ENCODE results near the gene SFTPD. TPM values are rescaled to one million over a fixed set of nuclear protein-coding genes. Genes with fewer than 3 reads are reported as not detected.

Gene SFTPD
- total and polyA plus RNA-seq, 10 of the 15 experiments (the other 5 are each of a cell fraction or from before 2014, with no cell fraction given) = 0.31 TPM; not detected in 9

DNA sequence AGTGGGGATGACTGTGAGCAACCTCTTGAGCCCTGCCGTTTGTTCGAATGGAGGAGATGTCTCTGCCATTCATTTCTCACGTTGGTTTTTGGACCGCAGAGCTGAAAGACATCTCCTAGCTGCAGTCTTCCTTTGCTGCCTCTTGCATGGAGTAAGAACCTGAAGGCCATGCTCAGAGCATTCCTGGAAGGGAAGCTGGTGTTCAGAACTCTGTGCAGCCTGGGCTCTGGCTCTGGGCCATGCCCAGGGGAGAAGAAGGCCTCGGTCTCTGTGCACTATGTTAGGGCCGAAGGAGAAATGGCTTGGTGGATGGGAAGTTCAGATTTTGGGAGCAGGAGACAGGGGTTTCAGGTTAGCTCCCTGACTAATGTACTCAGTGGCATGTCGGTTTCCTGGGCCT lies 22.9 kb downstream of the SFTPD start (continued):
- TF ChIP-seq, protein P1, sequence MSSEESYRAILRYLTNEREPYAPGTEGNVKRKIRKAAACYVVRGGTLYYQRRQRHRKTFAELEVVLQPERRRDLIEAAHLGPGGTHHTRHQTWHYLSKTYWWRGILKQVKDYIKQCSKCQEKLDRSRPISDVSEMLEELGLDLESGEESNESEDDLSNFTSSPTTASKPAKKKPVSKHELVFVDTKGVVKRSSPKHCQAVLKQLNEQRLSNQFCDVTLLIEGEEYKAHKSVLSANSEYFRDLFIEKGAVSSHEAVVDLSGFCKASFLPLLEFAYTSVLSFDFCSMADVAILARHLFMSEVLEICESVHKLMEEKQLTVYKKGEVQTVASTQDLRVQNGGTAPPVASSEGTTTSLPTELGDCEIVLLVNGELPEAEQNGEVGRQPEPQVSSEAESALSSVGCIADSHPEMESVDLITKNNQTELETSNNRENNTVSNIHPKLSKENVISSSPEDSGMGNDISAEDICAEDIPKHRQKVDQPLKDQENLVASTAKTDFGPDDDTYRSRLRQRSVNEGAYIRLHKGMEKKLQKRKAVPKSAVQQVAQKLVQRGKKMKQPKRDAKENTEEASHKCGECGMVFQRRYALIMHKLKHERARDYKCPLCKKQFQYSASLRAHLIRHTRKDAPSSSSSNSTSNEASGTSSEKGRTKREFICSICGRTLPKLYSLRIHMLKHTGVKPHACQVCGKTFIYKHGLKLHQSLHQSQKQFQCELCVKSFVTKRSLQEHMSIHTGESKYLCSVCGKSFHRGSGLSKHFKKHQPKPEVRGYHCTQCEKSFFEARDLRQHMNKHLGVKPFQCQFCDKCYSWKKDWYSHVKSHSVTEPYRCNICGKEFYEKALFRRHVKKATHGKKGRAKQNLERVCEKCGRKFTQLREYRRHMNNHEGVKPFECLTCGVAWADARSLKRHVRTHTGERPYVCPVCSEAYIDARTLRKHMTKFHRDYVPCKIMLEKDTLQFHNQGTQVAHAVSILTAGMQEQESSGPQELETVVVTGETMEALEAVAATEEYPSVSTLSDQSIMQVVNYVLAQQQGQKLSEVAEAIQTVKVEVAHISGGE (CRISPR knock-in tag; IDR thresholded peaks at IDR 0.05) = no peak
- no peak for TF ChIP-seq HDAC6 (IDR thresholded peaks at IDR 0.05; ENCODE audit: unreplicated experiment)
- no peak for TF ChIP-seq TCF3 (IDR thresholded peaks at IDR 0.05; ENCODE audit: borderline replicate concordance, insufficient read depth, low read depth, low read length)
- no peak for TF ChIP-seq ZNF207 (IDR thresholded peaks at IDR 0.05; ENCODE audit: borderline replicate concordance)
- TF ChIP-seq RFX5 (IDR thresholded peaks at IDR 0.05; ENCODE audit: low read depth, low read length) = no peak

DNA sequence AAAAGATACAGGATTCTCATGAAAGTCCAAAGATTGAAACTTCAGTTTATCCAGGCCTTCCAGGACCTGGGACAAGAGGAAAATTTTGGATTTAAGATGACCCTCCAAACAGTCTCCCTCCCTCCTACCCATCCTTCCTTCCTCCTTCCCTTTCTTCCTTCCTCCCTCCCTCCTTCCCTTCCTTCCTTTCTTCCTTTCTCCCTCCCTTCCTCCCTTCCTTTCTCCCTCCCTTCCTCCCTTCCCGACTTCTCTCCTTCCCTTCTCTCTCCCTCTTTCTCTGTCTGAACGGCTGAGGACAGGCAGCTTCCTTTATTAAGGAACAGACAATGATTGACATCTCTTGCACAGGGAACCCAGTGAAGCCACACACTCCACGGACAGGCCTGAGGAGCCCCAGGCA lies 23.3 kb downstream of the SFTPD start:
- H3K79me2 ChIP-seq (ENCODE audit: control insufficient read depth, insufficient read depth, low read length) = no peaks in the 10 kb centered on the region
- FAIRE-seq = no peak
- ChIA-PET RAD21 (ENCODE audit: unreplicated experiment) (no interaction called here), POLR2A (no interaction called here), CTCF (no interaction called here), SMC1A (ENCODE audit: uncharacterized antibody, unreplicated experiment) (interaction anchor here (0.9 kb wide), 1 partner anchor 7 kb away, joined by 3 read pairs; no protein-coding TSS in a partner anchor)
- no peak overlapping the region for H3K4me3 ChIP-seq
- no peaks in the 10 kb centered on the region for H3K4me1 ChIP-seq (ENCODE audit: control insufficient read depth, insufficient read depth, low read length)
- H3K9me3 ChIP-seq (replicated peaks; ENCODE audit: control insufficient read depth, insufficient read depth, low read length) = no peaks in the 10 kb centered on the region
- no peak for ATAC-seq
- H3K27ac ChIP-seq (ENCODE audit: control insufficient read depth, insufficient read depth) = no peak overlapping the region
- in situ Hi-C loops (cut with MboI) = loop anchor here (5.0 to 25.0 kb wide), 2 partner anchors 138 to 363 kb away; partner anchors contain the start of gene SFTPA2
- no peaks in the 10 kb centered on the region for H4K20me1 ChIP-seq (ENCODE audit: control insufficient read depth, insufficient read depth)
- no peaks in the 10 kb centered on the region for H3K36me3 ChIP-seq (ENCODE audit: control insufficient read depth in 2 of 2, insufficient read depth in 2 of 2, low read length in 1 of 2)
- no peak overlapping the region for H3K9ac ChIP-seq (ENCODE audit: control insufficient read depth, insufficient read depth, low read length)
- H3K4me2 ChIP-seq (ENCODE audit: control insufficient read depth, insufficient read depth) = no peak overlapping the region
- no peak for DNase-seq (ENCODE audit: low read depth, low spot score)
- H3K27me3 ChIP-seq (replicated peaks in 1 of 2; ENCODE audit: control insufficient read depth in 2 of 2, insufficient read depth in 2 of 2, low read length in 1 of 2) = no peaks in the 10 kb centered on the region; a peak in 2 of 4 replicates
- no peak overlapping the region for H2AFZ ChIP-seq (ENCODE audit: control insufficient read depth, low read depth, low read length)
- intact Hi-C loops (cut with micrococcal nuclease; ENCODE audit: unreplicated experiment) = no loop called here
- no TSS peak for BruUV-seq (replicated peaks)
- 30% methylated on average over 3 of the region's 3 CpGs for WGBS (ENCODE audit: insufficient coverage, insufficient replicate concordance, low lambda C conversion rate, missing lambda C conversion rate)
- TF ChIP-seq YY1 (IDR thresholded peaks at IDR 0.05; ENCODE audit: low read depth, low read length) (no peak), EZH2 (IDR thresholded peaks at IDR 0.05; ENCODE audit: borderline replicate concordance, control insufficient read depth, low read depth, low read length) (no peak), CHD4 (IDR thresholded peaks at IDR 0.05) (no peak), SMAD1 (IDR thresholded peaks at IDR 0.05; ENCODE audit: low read depth, partially characterized antibody) (no peak), SUPT20H (IDR thresholded peaks at IDR 0.05; ENCODE audit: borderline replicate concordance, control insufficient read depth, low read depth, low read length) (no peak), DPF2 (IDR thresholded peaks at IDR 0.05) (no peak), TAF1 (IDR thresholded peaks at IDR 0.05; ENCODE audit: borderline replicate concordance, low read depth, low read length) (no peak)
- TF ChIP-seq, protein P2, sequence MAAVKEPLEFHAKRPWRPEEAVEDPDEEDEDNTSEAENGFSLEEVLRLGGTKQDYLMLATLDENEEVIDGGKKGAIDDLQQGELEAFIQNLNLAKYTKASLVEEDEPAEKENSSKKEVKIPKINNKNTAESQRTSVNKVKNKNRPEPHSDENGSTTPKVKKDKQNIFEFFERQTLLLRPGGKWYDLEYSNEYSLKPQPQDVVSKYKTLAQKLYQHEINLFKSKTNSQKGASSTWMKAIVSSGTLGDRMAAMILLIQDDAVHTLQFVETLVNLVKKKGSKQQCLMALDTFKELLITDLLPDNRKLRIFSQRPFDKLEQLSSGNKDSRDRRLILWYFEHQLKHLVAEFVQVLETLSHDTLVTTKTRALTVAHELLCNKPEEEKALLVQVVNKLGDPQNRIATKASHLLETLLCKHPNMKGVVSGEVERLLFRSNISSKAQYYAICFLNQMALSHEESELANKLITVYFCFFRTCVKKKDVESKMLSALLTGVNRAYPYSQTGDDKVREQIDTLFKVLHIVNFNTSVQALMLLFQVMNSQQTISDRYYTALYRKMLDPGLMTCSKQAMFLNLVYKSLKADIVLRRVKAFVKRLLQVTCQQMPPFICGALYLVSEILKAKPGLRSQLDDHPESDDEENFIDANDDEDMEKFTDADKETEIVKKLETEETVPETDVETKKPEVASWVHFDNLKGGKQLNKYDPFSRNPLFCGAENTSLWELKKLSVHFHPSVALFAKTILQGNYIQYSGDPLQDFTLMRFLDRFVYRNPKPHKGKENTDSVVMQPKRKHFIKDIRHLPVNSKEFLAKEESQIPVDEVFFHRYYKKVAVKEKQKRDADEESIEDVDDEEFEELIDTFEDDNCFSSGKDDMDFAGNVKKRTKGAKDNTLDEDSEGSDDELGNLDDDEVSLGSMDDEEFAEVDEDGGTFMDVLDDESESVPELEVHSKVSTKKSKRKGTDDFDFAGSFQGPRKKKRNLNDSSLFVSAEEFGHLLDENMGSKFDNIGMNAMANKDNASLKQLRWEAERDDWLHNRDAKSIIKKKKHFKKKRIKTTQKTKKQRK (IDR thresholded peaks at IDR 0.05; ENCODE audit: low read depth, low read length) = no peak
